Mesenchymal stem cell (in vitro differentiated cells and primary cell): ENCODE measurements around the gene ZFHX3.

Experiments used
- DNase-seq: peaks from one replicate; pipeline ENCODE4 v3.0.0-alpha.2; 2013
- H2AFZ ChIP-seq: one replicate; pipeline ENCODE4 v1.6.1; 2013; ENCODE audit warnings: low read depth, mild to moderate bottlenecking, control low read depth, inconsistent platforms, low read length, moderate library complexity
- H2AK5ac ChIP-seq: 2 replicates; pipeline ENCODE4 v1.6.1; 2013; ENCODE audit warnings: low read length, moderate library complexity, mild to moderate bottlenecking, inconsistent platforms; ENCODE audit not compliant: severe bottlenecking
- H2BK120ac ChIP-seq: one replicate; pipeline ENCODE4 v1.6.1; 2013; ENCODE audit warnings: low read depth, mild to moderate bottlenecking, inconsistent platforms, low read length, moderate library complexity
- H2BK12ac ChIP-seq, 2 experiments: one replicate each; pipeline ENCODE4 v1.6.1; 2013; ENCODE audit warnings: inconsistent platforms in 2 of 2, low read length in 2 of 2, mild to moderate bottlenecking in 2 of 2, moderate library complexity in 2 of 2, control low read depth in 1 of 2
- H2BK15ac ChIP-seq: one replicate; pipeline ENCODE4 v1.6.1; 2013; ENCODE audit warnings: mild to moderate bottlenecking, low read depth, inconsistent platforms; ENCODE audit not compliant: poor library complexity, severe bottlenecking
- H2BK5ac ChIP-seq: 2 replicates; pipeline ENCODE4 v1.6.1; 2013; ENCODE audit warnings: low read depth, mild to moderate bottlenecking, low read length, control low read depth, inconsistent platforms; ENCODE audit not compliant: poor library complexity, severe bottlenecking
- H3K14ac ChIP-seq, 2 experiments: one replicate each; pipeline ENCODE4 v1.6.1; 2013; ENCODE audit warnings: inconsistent platforms in 2 of 2, low read length in 2 of 2, control low read depth in 1 of 2, mild to moderate bottlenecking in 1 of 2, moderate library complexity in 1 of 2
- H3K18ac ChIP-seq, 2 experiments: one replicate each; pipeline ENCODE4 v1.6.1; 2013; ENCODE audit warnings: inconsistent platforms in 2 of 2, low read length in 2 of 2, control low read depth in 1 of 2, low read depth in 1 of 2, mild to moderate bottlenecking in 1 of 2
- H3K23ac ChIP-seq, 2 experiments: one replicate each; pipeline ENCODE4 v1.6.1; 2013; ENCODE audit warnings: inconsistent platforms in 2 of 2, low read length in 2 of 2, mild to moderate bottlenecking in 2 of 2, moderate library complexity in 2 of 2, control low read depth in 1 of 2
- H3K27ac ChIP-seq: 2 replicates; pipeline ENCODE4 v1.5.1; 2013; ENCODE audit warnings: mild to moderate bottlenecking, moderate library complexity, low read length, control low read depth, inconsistent platforms; ENCODE audit not compliant: poor library complexity, severe bottlenecking
- H3K27me3 ChIP-seq, 2 experiments: 2 replicates each; pipeline versions ENCODE4 v1.6.1 to v1.7.0; 2013; ENCODE audit warnings: low read length in 2 of 2, mild to moderate bottlenecking in 2 of 2, moderate library complexity in 2 of 2, control low read depth in 1 of 2, inconsistent platforms in 1 of 2; ENCODE audit not compliant: control insufficient read depth in 1 of 2, insufficient read depth in 1 of 2
- H3K36me3 ChIP-seq, 2 experiments: 2 replicates each; pipeline versions ENCODE4 v1.6.1 to v1.7.0; 2013; ENCODE audit warnings: low read length in 2 of 2, control low read depth in 1 of 2, inconsistent platforms in 1 of 2, low read depth in 1 of 2, mild to moderate bottlenecking in 1 of 2; ENCODE audit not compliant: insufficient read depth in 2 of 2, control insufficient read depth in 1 of 2
- H3K4ac ChIP-seq, 2 experiments: one replicate each; pipeline ENCODE4 v1.6.1; 2013; ENCODE audit warnings: inconsistent platforms in 2 of 2, low read length in 2 of 2, mild to moderate bottlenecking in 2 of 2, moderate library complexity in 2 of 2, control low read depth in 1 of 2, low read depth in 1 of 2
- H3K4me1 ChIP-seq: 2 replicates; pipeline ENCODE4 v1.6.1; 2013; ENCODE audit warnings: low read depth, low read length, control low read depth; ENCODE audit not compliant: control insufficient read depth, insufficient read depth
- H3K4me2 ChIP-seq: 2 replicates; pipeline ENCODE4 v1.6.1; 2013; ENCODE audit warnings: low read length, mild to moderate bottlenecking, inconsistent platforms; ENCODE audit not compliant: poor library complexity, severe bottlenecking
- H3K4me3 ChIP-seq, 2 experiments: 2 replicates each; pipeline versions ENCODE4 v1.5.1 to v1.7.0; 2013; ENCODE audit warnings: low read length in 2 of 2, mild to moderate bottlenecking in 2 of 2, control low read depth in 1 of 2, low read depth in 1 of 2; ENCODE audit not compliant: insufficient read depth in 1 of 2
- H3K79me1 ChIP-seq: replicated peaks from 2 replicates; pipeline ENCODE4 v1.6.1; 2013; ENCODE audit warnings: mild to moderate bottlenecking, control low read depth, low read length, inconsistent platforms; ENCODE audit not compliant: poor library complexity, severe bottlenecking
- H3K9ac ChIP-seq: 2 replicates; pipeline ENCODE4 v1.7.0; 2013; ENCODE audit warnings: mild to moderate bottlenecking, low read length, moderate library complexity
- H3K9me3 ChIP-seq: 2 replicates; pipeline ENCODE4 v1.7.0; 2013; ENCODE audit warnings: mild to moderate bottlenecking, low read length; ENCODE audit not compliant: control insufficient read depth
- H4K8ac ChIP-seq: one replicate; pipeline ENCODE4 v1.6.1; 2013; ENCODE audit warnings: inconsistent platforms, mild to moderate bottlenecking, low read length, moderate library complexity
- H4K91ac ChIP-seq: one replicate; pipeline ENCODE4 v1.6.1; 2013; ENCODE audit warnings: mild to moderate bottlenecking, low read length, inconsistent platforms
- WGBS: methylation state at CpG from one replicate; pipeline ENCODE4 v1.1.7; 2013; ENCODE audit warnings: mixed read lengths; 5-methylcytosine and 5-hydroxymethylcytosine counted together

Gene ZFHX3

GRCh38 chr16:72959301-72959996 lies 88.5 kb downstream of the ZFHX3 start:
- H3K36me3 ChIP-seq: peaks cover 26 to 33% of the 10 kb centered on the region in 2 experiments
- H3K27ac ChIP-seq: no peak overlapping the region
- no peaks in the 10 kb centered on the region for H3K27me3 ChIP-seq
- H3K18ac ChIP-seq: no peak overlapping the region
- H2BK12ac ChIP-seq: no peak overlapping the region
- H3K4me2 ChIP-seq: no peak overlapping the region
- no peak overlapping the region for H2BK15ac ChIP-seq
- peaks cover 6% of the 10 kb centered on the region for H3K4me1 ChIP-seq
- no peak overlapping the region for H3K9ac ChIP-seq
- no peak overlapping the region for H3K23ac ChIP-seq
- H2BK120ac ChIP-seq: no peak overlapping the region
- no peak for DNase-seq
- H3K4ac ChIP-seq: no peak overlapping the region
- H3K9me3 ChIP-seq: no peaks in the 10 kb centered on the region
- no peak overlapping the region for H3K14ac ChIP-seq
- peaks cover 13% of the 10 kb centered on the region for H3K79me1 ChIP-seq
- WGBS: 96% methylated on average over 46 of the region's 46 CpGs
- H4K91ac ChIP-seq: no peak overlapping the region
- no peak overlapping the region for H2AK5ac ChIP-seq
- no peak overlapping the region for H2BK5ac ChIP-seq
- H2AFZ ChIP-seq: no peak overlapping the region
- no peak overlapping the region for H3K4me3 ChIP-seq
- no peak overlapping the region for H4K8ac ChIP-seq

GRCh38 chr16:72958522-72959076 lies 89.3 kb downstream of the ZFHX3 start:
- Histone ChIP-seq H3K9ac (no peak overlapping the region), H2BK15ac (no peak overlapping the region), H4K8ac (no peak overlapping the region), H2BK120ac (no peak overlapping the region), H3K23ac (no peak overlapping the region), H3K4me1 (peaks cover 5% of the 10 kb centered on the region), H2BK5ac (no peak overlapping the region), H3K27ac (no peak overlapping the region), H3K9me3 (no peaks in the 10 kb centered on the region), H3K79me1 (peaks cover 17% of the 10 kb centered on the region), H2AFZ (no peak overlapping the region), H3K4me3 (no peak overlapping the region), H4K91ac (no peak overlapping the region), H2AK5ac (no peak overlapping the region), H3K27me3 (no peaks in the 10 kb centered on the region), H2BK12ac (no peak overlapping the region), H3K14ac (no peak overlapping the region), H3K4ac (no peak overlapping the region), H3K18ac (no peak overlapping the region), H3K36me3 (peaks cover 26 to 33% of the 10 kb centered on the region in 2 experiments), H3K4me2 (no peak overlapping the region)
- no peak for DNase-seq
- 98% methylated on average over 15 of the region's 18 CpGs for WGBS

GRCh38 chr16:72957303-72958277 lies 90.3 kb downstream of the ZFHX3 start:
- Histone ChIP-seq H3K79me1 (peaks cover 13% of the 10 kb centered on the region), H3K27ac (no peak overlapping the region), H3K9me3 (no peaks in the 10 kb centered on the region), H4K91ac (no peak overlapping the region), H3K14ac (no peak overlapping the region), H3K4me2 (no peak overlapping the region), H3K9ac (no peak overlapping the region), H2BK120ac (no peak overlapping the region), H3K36me3 (peaks cover 26 to 33% of the 10 kb centered on the region in 2 experiments), H3K4me1 (peaks cover 10% of the 10 kb centered on the region), H4K8ac (no peak overlapping the region), H2BK12ac (no peak overlapping the region), H2AK5ac (no peak overlapping the region), H3K4ac (no peak overlapping the region), H3K4me3 (no peak overlapping the region), H3K27me3 (no peaks in the 10 kb centered on the region), H3K18ac (no peak overlapping the region), H2AFZ (no peak overlapping the region), H2BK5ac (no peak overlapping the region), H2BK15ac (no peak overlapping the region), H3K23ac (no peak overlapping the region)
- no peak for DNase-seq
- 98% methylated on average over 44 of the region's 50 CpGs for WGBS
